NCI-H524 (cell line): ENCODE data around the gene CYB5R2.

Experiments
- DNase-seq, 2 experiments: peaks; one replicate each; lab custom pipeline; 2025; lab: John Stamatoyannopoulos, UW

Gene CYB5R2

GRCh38 chr11:7637447-7638157 is 35.7 kb downstream of the CYB5R2 start:
- DNase-seq, result peak in 1 of 2 experiments; percentile 20

GRCh38 chr11:7636350-7636749 is 37.0 kb downstream of the CYB5R2 start:
- no peak for DNase-seq

GRCh38 chr11:7635708-7636107 is 37.6 kb downstream of the CYB5R2 start:
- no peak for DNase-seq

GRCh38 chr11:7635137-7635536 is 38.2 kb downstream of the CYB5R2 start:
- peak; percentile 32 to 74 for DNase-seq

GRCh38 chr11:7632211-7632610 is 41.1 kb downstream of the CYB5R2 start:
- no peak for DNase-seq

- no peak for DNase-seq
These were observed 43.3 kb downstream of the CYB5R2 start for GRCh38 chr11:7630002-7630401.

- no peak for DNase-seq
These were observed 44.6 kb downstream of the CYB5R2 start for GRCh38 chr11:7628660-7629059.

GRCh38 chr11:7622721-7623120 is 50.6 kb downstream of the CYB5R2 start:
- DNase-seq, result no peak

- DNase-seq, result no peak
These were observed 51.7 kb downstream of the CYB5R2 start for GRCh38 chr11:7621554-7621953.

GRCh38 chr11:7621090-7621489 is 52.2 kb downstream of the CYB5R2 start:
- DNase-seq, result no peak

- no peak for DNase-seq
These were observed 54.0 kb downstream of the CYB5R2 start for GRCh38 chr11:7619322-7619721.

- DNase-seq, result no peak
These were observed 56.3 kb downstream of the CYB5R2 start for GRCh38 chr11:7617032-7617431.
